HCT116 (cell line): ENCODE measurements around the gene SHROOM1. TPM values are rescaled to one million over a fixed set of nuclear protein-coding genes. Genes with fewer than 3 reads are reported as not detected.

Source experiments
- ATAC-seq: fragments of 200-7000 bp; cut with Tn5 transposase; 2 replicates; pipeline ENCODE4 v1.9.1; 2020; ENCODE audit warnings: mild to moderate bottlenecking, moderate library complexity
- BruUV-seq: library from RNA; stranded (reverse); fragments of 400-500 nt; replicated peaks from 2 replicates; lab custom pipeline; 2021; lab: Mats Ljungman, UMichigan
- CTCF ChIA-PET: fragments of 300-600 bp; sonication (Branson Sonifier 250); formaldehyde crosslinking; loops from one replicate; lab custom pipeline; 2021; ENCODE audit warnings: antibody characterized with exemption; lab: Charles Lee
- POLR2A ChIA-PET: fragments of 300-600, 350-600 bp; sonication (Branson Sonifier 250); formaldehyde crosslinking; loops from one replicate; lab custom pipeline; 2021; ENCODE audit warnings: antibody characterized with exemption; lab: Charles Lee
- RAD21 ChIA-PET, 2 experiments: fragments of 300-600 bp; sonication (Branson Sonifier 250); formaldehyde crosslinking; loops; one replicate each; lab custom pipeline; 2023; ENCODE audit warnings: low total read pairs in 2 of 2; ENCODE audit not compliant: uncharacterized antibody in 2 of 2, unreplicated experiment in 2 of 2, low non-redundant PET in 1 of 2; lab: Charles Lee
- DNase-seq: peaks from one replicate; pipeline ENCODE4 v3.0.0-alpha.2; 2010; ENCODE audit warnings: low read depth, low spot score
- H2AFZ ChIP-seq: fragments of 200-600 bp; shearing (Covaris generic), sonication (generic); 2 replicates; pipeline ENCODE4 v1.6.1; 2017; ENCODE audit warnings: low read depth, mixed run types, mixed read lengths, antibody characterized with exemption, low read length; ENCODE audit not compliant: poor library complexity, severe bottlenecking
- H3K27ac ChIP-seq: 2 replicates; pipeline ENCODE4 v1.5.1; 2012; ENCODE audit warnings: low read depth, low read length
- H3K27me3 ChIP-seq: fragments of 200-600 bp; sonication (generic); 2 replicates; pipeline ENCODE4 v1.6.1; 2016; ENCODE audit warnings: mixed run types, low read length, mixed read lengths; ENCODE audit not compliant: insufficient read depth
- H3K36me3 ChIP-seq, 2 experiments: fragments of 200-500 bp in 1 of 2; fragments of 200-600 bp in 1 of 2; sonication (Bioruptor generic) in 1 of 2; sonication (generic) in 1 of 2; 2 replicates each; pipeline versions ENCODE4 v1.5.1 to v1.6.1; 2014 to 2016; ENCODE audit warnings: low read length in 2 of 2, inconsistent platforms in 1 of 2, mixed read lengths in 1 of 2, mixed run types in 1 of 2; ENCODE audit not compliant: insufficient read depth in 2 of 2, control insufficient read depth in 1 of 2
- H3K4me1 ChIP-seq, 2 experiments: fragments of 200-600 bp in 1 of 2; sonication (generic) in 1 of 2; 2 replicates each; pipeline versions ENCODE4 v1.5.1 to v1.6.1; 2012 to 2017; ENCODE audit warnings: low read length in 2 of 2, inconsistent platforms in 1 of 2, mild to moderate bottlenecking in 1 of 2, mixed read lengths in 1 of 2, mixed run types in 1 of 2, moderate library complexity in 1 of 2; ENCODE audit not compliant: insufficient read depth in 2 of 2, control insufficient read depth in 1 of 2
- H3K4me2 ChIP-seq: fragments of 200-600 bp; sonication (generic); 2 replicates; pipeline ENCODE4 v1.6.1; 2017; ENCODE audit warnings: mixed run types, low read length, mixed read lengths
- H3K4me3 ChIP-seq, 2 experiments: fragments of 200-600 bp in 1 of 2; sonication (generic) in 1 of 2; replicated peaks in 1 of 2; 2 replicates each; pipeline ENCODE4 v1.5.1; 2011 to 2016; ENCODE audit warnings: low read length in 2 of 2, control low read depth in 1 of 2, low read depth in 1 of 2, mild to moderate bottlenecking in 1 of 2, mixed read lengths in 1 of 2, mixed run types in 1 of 2
- H3K79me2 ChIP-seq: fragments of 200-600 bp; sonication (generic); 2 replicates; pipeline ENCODE4 v1.6.1; 2017; ENCODE audit warnings: mild to moderate bottlenecking, mixed run types, low read length, moderate library complexity, mixed read lengths; ENCODE audit not compliant: insufficient read depth
- H3K9ac ChIP-seq: fragments of 200-600 bp; sonication (generic); 2 replicates; pipeline ENCODE4 v1.6.1; 2016; ENCODE audit warnings: low read length, mixed read lengths
- H3K9me2 ChIP-seq: fragments of 200-600 bp; sonication (generic), shearing (Covaris generic); 2 replicates; pipeline ENCODE4 v1.6.1; 2017; ENCODE audit warnings: mixed run types, mild to moderate bottlenecking, moderate library complexity; ENCODE audit not compliant: insufficient read depth
- H3K9me3 ChIP-seq, 2 experiments: fragments of 200-500 bp in 1 of 2; fragments of 200-600 bp in 1 of 2; sonication (Bioruptor generic) in 1 of 2; sonication (generic) in 1 of 2; 2 replicates each; pipeline ENCODE4 v1.6.1; 2014 to 2017; ENCODE audit warnings: low read length in 2 of 2, mixed read lengths in 2 of 2, inconsistent platforms in 1 of 2, low read depth in 1 of 2, mild to moderate bottlenecking in 1 of 2, mixed run types in 1 of 2, moderate library complexity in 1 of 2; ENCODE audit not compliant: control insufficient read depth in 1 of 2, insufficient read depth in 1 of 2
- H4K20me1 ChIP-seq: fragments of 200-600 bp; sonication (generic), shearing (Covaris generic); 2 replicates; pipeline ENCODE4 v1.6.1; 2017; ENCODE audit warnings: mixed run types, mild to moderate bottlenecking, moderate library complexity; ENCODE audit not compliant: insufficient read depth
- CEBPB ChIP-seq: IDR thresholded peaks from 2 replicates; pipeline ENCODE4 v1.6.1; 2012; ENCODE audit warnings: low read depth
- ELF1 ChIP-seq: IDR thresholded peaks from 2 replicates; pipeline ENCODE4 v1.6.1; 2012; ENCODE audit warnings: low read depth, borderline replicate concordance
- EZH2 ChIP-seq: fragments of 200-600 bp; sonication (generic); IDR thresholded peaks from 2 replicates; pipeline ENCODE4 v1.6.1; 2017; ENCODE audit warnings: antibody characterized with exemption, mixed run types
- JUND ChIP-seq: IDR thresholded peaks from 2 replicates; pipeline ENCODE4 v1.6.1; 2012
- POLR2A ChIP-seq: IDR thresholded peaks from 2 replicates; pipeline ENCODE4 v1.7.0; 2011; ENCODE audit warnings: borderline replicate concordance; ENCODE audit not compliant: insufficient read depth, insufficient read length; ENCODE audit errors: extremely low read depth
- POLR2AphosphoS5 ChIP-seq: IDR thresholded peaks from 2 replicates; pipeline ENCODE4 v1.6.1; 2011; ENCODE audit warnings: mild to moderate bottlenecking, low read depth, low read length, moderate library complexity
- RAD21 ChIP-seq: IDR thresholded peaks from 2 replicates; pipeline ENCODE4 v1.6.1; 2012; ENCODE audit warnings: low read depth, mild to moderate bottlenecking
- SIN3A ChIP-seq: IDR thresholded peaks from 2 replicates; pipeline ENCODE4 v1.6.1; 2012; ENCODE audit warnings: low read depth
- SP1 ChIP-seq: IDR thresholded peaks from 2 replicates; pipeline ENCODE4 v1.6.1; 2012; ENCODE audit warnings: low read depth
- SRF ChIP-seq: IDR thresholded peaks from 2 replicates; pipeline ENCODE4 v1.6.1; 2012; ENCODE audit warnings: low read depth
- YY1 ChIP-seq: IDR thresholded peaks from 2 replicates; pipeline ENCODE4 v1.6.1; 2011; ENCODE audit warnings: low read length, low read depth, moderate library complexity, mild to moderate bottlenecking; ENCODE audit not compliant: insufficient replicate concordance; ENCODE audit errors: extremely low read depth
- ZFX ChIP-seq: fragments of 450-650 bp; IDR thresholded peaks from 2 replicates; pipeline ENCODE4 v1.6.1; 2017
- ZNF274 ChIP-seq: fragments of 200-500 bp; sonication (Bioruptor generic); IDR thresholded peaks from 2 replicates; pipeline ENCODE4 v1.6.1; 2014; ENCODE audit warnings: mild to moderate bottlenecking, low read depth, low read length, inconsistent platforms
- intact Hi-C: fragments of 100-400 bp; cut with micrococcal nuclease; formaldehyde crosslinking; loops from 2 replicates; pipeline ENCODE4 v1.10.0; 2022
- total RNA-seq: library from RNA; stranded (reverse); gene quantifications from one replicate; pipeline ENCODE4 v1.2.1, GENCODE V29; 2021; ENCODE audit not compliant: unreplicated experiment
- TF ChIP-seq, protein P1 (sequence below): IDR thresholded peaks from 2 replicates; pipeline ENCODE4 v1.6.1; 2012
- TF ChIP-seq, protein P2 (sequence below): IDR thresholded peaks from 2 replicates; pipeline ENCODE4 v1.6.1; 2012; ENCODE audit warnings: low read depth
- TF ChIP-seq, protein P3 (sequence below): IDR thresholded peaks from 2 replicates; pipeline ENCODE4 v1.6.1; 2012

The SHROOM1 gene
- total RNA-seq, 1 experiment from 2014 or later = 9.5 TPM

DNA sequence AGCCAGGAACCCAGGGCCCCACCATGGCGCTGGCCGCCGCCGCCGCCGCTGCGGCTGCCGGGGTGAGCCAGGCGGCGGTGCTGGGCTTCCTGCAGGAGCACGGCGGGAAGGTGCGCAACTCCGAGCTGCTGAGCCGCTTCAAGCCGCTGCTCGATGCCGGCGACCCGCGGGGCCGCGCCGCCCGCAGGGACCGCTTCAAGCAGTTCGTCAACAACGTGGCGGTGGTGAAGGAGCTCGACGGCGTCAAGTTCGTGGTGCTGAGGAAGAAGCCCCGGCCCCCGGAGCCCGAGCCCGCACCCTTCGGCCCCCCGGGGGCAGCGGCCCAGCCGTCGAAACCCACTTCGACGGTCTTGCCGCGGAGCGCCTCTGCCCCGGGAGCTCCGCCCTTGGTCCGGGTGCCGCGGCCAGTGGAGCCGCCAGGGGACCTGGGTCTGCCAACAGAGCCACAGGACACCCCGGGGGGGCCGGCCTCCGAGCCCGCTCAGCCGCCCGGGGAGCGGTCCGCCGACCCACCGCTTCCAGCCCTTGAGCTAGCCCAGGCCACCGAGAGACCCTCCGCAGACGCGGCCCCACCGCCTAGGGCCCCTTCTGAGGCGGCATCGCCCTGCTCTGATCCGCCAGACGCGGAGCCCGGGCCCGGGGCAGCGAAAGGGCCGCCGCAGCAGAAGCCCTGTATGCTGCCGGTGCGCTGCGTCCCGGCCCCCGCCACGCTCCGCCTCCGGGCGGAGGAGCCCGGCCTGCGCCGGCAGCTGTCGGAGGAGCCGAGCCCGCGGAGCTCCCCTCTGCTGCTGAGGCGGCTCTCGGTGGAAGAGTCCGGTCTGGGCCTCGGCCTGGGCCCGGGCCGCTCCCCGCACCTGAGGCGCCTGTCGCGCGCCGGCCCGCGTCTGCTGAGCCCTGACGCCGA lies 16.6 kb downstream of the SHROOM1 start:
- H3K27ac ChIP-seq = no peak overlapping the region
- no peaks in the 10 kb centered on the region for H3K27me3 ChIP-seq
- no TSS peak for BruUV-seq
- ATAC-seq = peak; percentile 68
- peaks cover 0 to 8% of the 10 kb centered on the region in 2 experiments; a peak in 3 of 4 replicates for H3K4me1 ChIP-seq
- no peak overlapping the region for H3K9ac ChIP-seq
- H2AFZ ChIP-seq = no peak overlapping the region
- RAD21 ChIA-PET = no interaction called here
- no peaks in the 10 kb centered on the region for H3K9me2 ChIP-seq
- TF ChIP-seq ZNF274 = no peak
- no peak for TF ChIP-seq SP1
- TF ChIP-seq POLR2A = no peak
- TF ChIP-seq POLR2AphosphoS5 = no peak
- TF ChIP-seq, protein P1, sequence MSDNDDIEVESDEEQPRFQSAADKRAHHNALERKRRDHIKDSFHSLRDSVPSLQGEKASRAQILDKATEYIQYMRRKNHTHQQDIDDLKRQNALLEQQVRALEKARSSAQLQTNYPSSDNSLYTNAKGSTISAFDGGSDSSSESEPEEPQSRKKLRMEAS = no peak
- TF ChIP-seq SRF = no peak
- TF ChIP-seq, protein P2, sequence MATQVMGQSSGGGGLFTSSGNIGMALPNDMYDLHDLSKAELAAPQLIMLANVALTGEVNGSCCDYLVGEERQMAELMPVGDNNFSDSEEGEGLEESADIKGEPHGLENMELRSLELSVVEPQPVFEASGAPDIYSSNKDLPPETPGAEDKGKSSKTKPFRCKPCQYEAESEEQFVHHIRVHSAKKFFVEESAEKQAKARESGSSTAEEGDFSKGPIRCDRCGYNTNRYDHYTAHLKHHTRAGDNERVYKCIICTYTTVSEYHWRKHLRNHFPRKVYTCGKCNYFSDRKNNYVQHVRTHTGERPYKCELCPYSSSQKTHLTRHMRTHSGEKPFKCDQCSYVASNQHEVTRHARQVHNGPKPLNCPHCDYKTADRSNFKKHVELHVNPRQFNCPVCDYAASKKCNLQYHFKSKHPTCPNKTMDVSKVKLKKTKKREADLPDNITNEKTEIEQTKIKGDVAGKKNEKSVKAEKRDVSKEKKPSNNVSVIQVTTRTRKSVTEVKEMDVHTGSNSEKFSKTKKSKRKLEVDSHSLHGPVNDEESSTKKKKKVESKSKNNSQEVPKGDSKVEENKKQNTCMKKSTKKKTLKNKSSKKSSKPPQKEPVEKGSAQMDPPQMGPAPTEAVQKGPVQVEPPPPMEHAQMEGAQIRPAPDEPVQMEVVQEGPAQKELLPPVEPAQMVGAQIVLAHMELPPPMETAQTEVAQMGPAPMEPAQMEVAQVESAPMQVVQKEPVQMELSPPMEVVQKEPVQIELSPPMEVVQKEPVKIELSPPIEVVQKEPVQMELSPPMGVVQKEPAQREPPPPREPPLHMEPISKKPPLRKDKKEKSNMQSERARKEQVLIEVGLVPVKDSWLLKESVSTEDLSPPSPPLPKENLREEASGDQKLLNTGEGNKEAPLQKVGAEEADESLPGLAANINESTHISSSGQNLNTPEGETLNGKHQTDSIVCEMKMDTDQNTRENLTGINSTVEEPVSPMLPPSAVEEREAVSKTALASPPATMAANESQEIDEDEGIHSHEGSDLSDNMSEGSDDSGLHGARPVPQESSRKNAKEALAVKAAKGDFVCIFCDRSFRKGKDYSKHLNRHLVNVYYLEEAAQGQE = no peak
- no peak for TF ChIP-seq EZH2
- TF ChIP-seq ZFX = no peak
- TF ChIP-seq, protein P3, sequence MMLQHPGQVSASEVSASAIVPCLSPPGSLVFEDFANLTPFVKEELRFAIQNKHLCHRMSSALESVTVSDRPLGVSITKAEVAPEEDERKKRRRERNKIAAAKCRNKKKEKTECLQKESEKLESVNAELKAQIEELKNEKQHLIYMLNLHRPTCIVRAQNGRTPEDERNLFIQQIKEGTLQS = no peak
- TF ChIP-seq CEBPB = no peak
- no peak for TF ChIP-seq SIN3A
- TF ChIP-seq RAD21 = no peak
- no peak for TF ChIP-seq ELF1
- no peak for TF ChIP-seq JUND
- no peak for TF ChIP-seq YY1
- TF ChIP-seq, all 23 proteins: peak for 0
- POLR2A ChIA-PET = no interaction called here
- Histone ChIP-seq H3K4me3 (peak overlapping the region in 1 of 2 experiments; percentile 62; a peak in 1 of 4 replicates), H3K36me3 (no peaks in the 10 kb centered on the region), H3K9me3 (no peaks in the 10 kb centered on the region), H3K79me2 (no peaks in the 10 kb centered on the region), H3K4me2 (peak overlapping the region; percentile 87), H4K20me1 (no peaks in the 10 kb centered on the region)
- DNase-seq = no peak
- CTCF ChIA-PET = interaction anchor here (1.0 kb wide), 1 partner anchor 288 kb away, joined by 3 read pairs; no protein-coding TSS in a partner anchor
- intact Hi-C loops = no loop called here
